GM12801 (cell line): ENCODE data around the gene COP1.

Experiments used
- CTCF ChIP-seq: IDR thresholded peaks from one replicate; pipeline ENCODE4 v1.5.1; 2011; ENCODE audit warnings: control low read depth; ENCODE audit not compliant: insufficient read length; ENCODE audit errors: extremely low read depth

Gene COP1

DNA sequence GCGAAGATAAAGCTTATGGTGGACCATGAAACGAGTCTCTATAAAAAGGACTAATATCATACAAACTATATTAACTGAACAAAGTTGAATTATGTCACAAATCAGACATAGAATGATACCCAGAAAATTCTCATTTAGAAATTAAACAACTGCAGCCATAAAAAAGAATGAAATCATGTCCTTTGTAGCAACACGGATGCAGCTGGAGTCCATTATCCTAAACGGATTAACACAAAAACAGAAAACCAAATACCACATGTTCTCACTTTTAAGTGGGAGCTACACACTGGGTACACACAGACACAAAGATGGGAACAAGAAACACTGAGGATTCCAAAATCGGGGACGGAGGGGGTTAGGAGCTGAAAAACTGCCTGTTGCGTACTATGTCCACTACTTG is 11.5 kb downstream of the COP1 start:
- no peak for TF ChIP-seq CTCF

- TF ChIP-seq CTCF: no peak
Measured at GRCh38 chr1:176193663-176194062, 13.4 kb downstream of the COP1 start.

GRCh38 chr1:176193023-176193422 is 14.1 kb downstream of the COP1 start:
- TF ChIP-seq CTCF: no peak

DNA sequence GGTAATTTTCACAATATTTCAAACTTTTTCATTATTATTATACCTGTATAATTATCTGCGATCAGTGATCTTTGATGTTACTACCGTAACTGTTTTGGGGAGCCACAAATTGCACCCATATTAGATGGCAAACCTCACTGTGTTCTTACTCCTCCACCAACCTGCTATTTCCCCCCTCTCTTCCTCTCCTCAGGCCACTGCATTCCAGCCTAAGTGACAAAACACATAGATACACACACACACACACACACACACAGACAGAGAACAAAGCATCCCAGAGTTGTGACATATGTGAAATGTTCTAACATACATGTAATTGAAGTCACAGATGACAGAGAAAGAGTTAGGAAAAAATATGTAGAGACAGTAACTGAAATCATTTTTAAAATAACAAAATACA is 18.5 kb downstream of the COP1 start:
- no peak for TF ChIP-seq CTCF

GRCh38 chr1:176187001-176187400 is 20.1 kb downstream of the COP1 start:
- no peak for TF ChIP-seq CTCF

GRCh38 chr1:176183618-176184017 is 23.5 kb downstream of the COP1 start:
- no peak for TF ChIP-seq CTCF

DNA sequence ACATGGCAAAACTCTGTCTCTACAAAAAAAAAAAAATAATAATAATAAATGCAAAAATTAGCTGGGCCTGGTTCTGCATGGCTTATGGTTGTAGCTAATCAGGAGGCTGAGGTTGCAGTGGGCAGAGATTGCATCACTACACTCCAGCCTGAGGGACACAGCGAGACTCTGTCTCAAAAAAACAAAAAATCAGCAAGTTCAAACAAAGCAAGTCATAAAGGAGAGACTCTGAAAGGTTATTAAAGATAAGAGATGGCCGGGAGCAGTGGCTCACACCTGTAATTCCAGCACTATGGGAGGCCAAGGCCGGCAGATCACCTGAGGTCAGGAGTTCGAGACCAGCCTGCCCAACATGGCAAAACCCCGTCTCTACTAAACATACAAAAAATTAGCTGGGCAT is 28.8 kb downstream of the COP1 start:
- no peak for TF ChIP-seq CTCF

DNA sequence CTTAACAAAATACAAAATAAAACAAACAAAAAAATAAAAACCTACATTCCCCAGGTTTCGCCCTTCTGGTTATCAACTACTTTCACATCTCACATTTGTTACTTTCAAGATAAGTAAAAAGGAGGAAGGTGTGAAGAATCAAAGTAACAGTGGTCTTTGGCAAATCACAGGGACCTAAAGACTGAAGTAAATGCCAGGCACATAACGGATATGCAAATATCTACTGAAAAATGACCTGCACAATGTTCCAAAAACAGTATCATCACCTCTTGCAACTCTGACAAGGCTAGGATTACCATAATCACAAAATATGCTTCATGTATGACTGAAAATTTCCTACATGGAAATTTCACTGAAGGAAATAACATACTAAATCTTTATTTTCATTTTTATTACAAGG is 29.3 kb downstream of the COP1 start:
- TF ChIP-seq CTCF: no peak
